H1 (cell line): ENCODE data around the gene SH3RF2. TPM values are rescaled to one million over a fixed set of nuclear protein-coding genes. Genes with fewer than 3 reads are reported as not detected.

Source experiments
- KDM1A ChIP-seq: fragments of 200-600, 300-600 bp; sonication (generic); IDR thresholded peaks from 2 replicates; pipeline ENCODE4 v1.7.1; 2016; ENCODE audit warnings: mild to moderate bottlenecking, low read length, borderline replicate concordance
- NRF1 ChIP-seq: IDR thresholded peaks from 2 replicates; pipeline ENCODE4 v1.6.1; 2011; ENCODE audit warnings: mild to moderate bottlenecking, low read depth, low read length, improper control_type of control experiment
- polyA plus RNA-seq, 7 experiments: library from polyadenylated mRNA; depleted of rRNA in 3 of 7; stranded (reverse) in 5 of 7; unstranded in 2 of 7; fragments of >200 nt in 5 of 7; fragments of 200-250 nt in 2 of 7; gene quantifications; 1 replicate in 5 of 7; 2 replicates in 1 of 7; 4 replicates in 1 of 7; pipeline versions ENCODE4 v1.2.1 to v1.2.3, GENCODE V29; 2011 to 2013; ENCODE audit warnings: missing spikeins in 2 of 7, mixed read lengths in 2 of 7
- total RNA-seq: library from RNA; stranded (reverse); fragmentation: NEBNext Ultra II Directional; extraction: Animal tissue kit (Norgen Biotek cat#: 25700); gene quantifications from 2 replicates; pipeline ENCODE4 v1.2.1, GENCODE V29; 2021

SH3RF2 gene
- total and polyA plus RNA-seq, 2 of the 8 experiments (the other 6 are each of a cell fraction or from before 2014, with no cell fraction given): 0.80 to 0.95 TPM

- TF ChIP-seq KDM1A (no peak), NRF1 (no peak)
Observed at GRCh38 chr5:145918397-145918796, 18.0 kb upstream of the SH3RF2 start (continued).
